IMR-90 (cell line): ENCODE measurements around the gene ECSCR. TPM values are rescaled to one million over a fixed set of nuclear protein-coding genes. Genes with fewer than 3 reads are reported as not detected.

Source experiments
- ATAC-seq: fragments of 200-7000 bp; cut with Tn5 transposase; 2 replicates; pipeline ENCODE4 v1.9.1; 2020; ENCODE audit warnings: low read depth, mild to moderate bottlenecking, moderate library complexity
- BruUV-seq: library from RNA; stranded (reverse); fragments of 400-500 nt; replicated peaks from 2 replicates; lab custom pipeline; 2021; lab: Mats Ljungman, UMichigan
- CTCF ChIA-PET: fragments of 300-600 bp; formaldehyde crosslinking; extraction: SDS; loops from one replicate; lab custom pipeline; 2021; ENCODE audit warnings: antibody characterized with exemption; lab: Yijun Ruan, JAX
- POLR2A ChIA-PET: fragments of 300-600 bp; sonication (Branson Sonifier 250); formaldehyde crosslinking; loops from one replicate; lab custom pipeline; 2022; ENCODE audit warnings: antibody characterized with exemption; ENCODE audit not compliant: unreplicated experiment; lab: Charles Lee
- DNase-seq: peaks from one replicate; pipeline ENCODE4 v3.0.0; 2013
- H2AFZ ChIP-seq: replicated peaks from 2 replicates; pipeline ENCODE3; 2013; ENCODE audit warnings: low read length, mild to moderate bottlenecking; ENCODE audit not compliant: poor library complexity
- H2AK5ac ChIP-seq: 2 replicates; pipeline ENCODE4 v1.6.1; 2013; ENCODE audit warnings: low read depth, low read length, inconsistent platforms
- H2AK9ac ChIP-seq: replicated peaks from 2 replicates; pipeline ENCODE3; 2013; ENCODE audit warnings: mild to moderate bottlenecking, low read depth, low read length, moderate library complexity; ENCODE audit not compliant: poor library complexity
- H2BK120ac ChIP-seq: 2 replicates; pipeline ENCODE4 v1.6.1; 2013; ENCODE audit warnings: low read depth, low read length, inconsistent platforms
- H2BK15ac ChIP-seq: 3 replicates; pipeline ENCODE4 v1.6.1; 2013; ENCODE audit warnings: low read depth, low read length, inconsistent platforms
- H2BK20ac ChIP-seq: 2 replicates; pipeline ENCODE4 v1.6.1; 2013; ENCODE audit warnings: low read depth, mild to moderate bottlenecking, inconsistent platforms, low read length, moderate library complexity
- H2BK5ac ChIP-seq: 2 replicates; pipeline ENCODE4 v1.6.1; 2013; ENCODE audit warnings: mild to moderate bottlenecking, low read depth, low read length, inconsistent platforms; ENCODE audit not compliant: poor library complexity, severe bottlenecking
- H3K14ac ChIP-seq: replicated peaks from 2 replicates; pipeline ENCODE4 v1.6.1; 2013; ENCODE audit warnings: low read depth, low read length, inconsistent platforms
- H3K18ac ChIP-seq: 2 replicates; pipeline ENCODE4 v1.6.1; 2013; ENCODE audit warnings: low read depth, low read length, control low read depth
- H3K23ac ChIP-seq: 2 replicates; pipeline ENCODE4 v1.6.1; 2013; ENCODE audit warnings: low read depth, low read length, inconsistent platforms
- H3K27ac ChIP-seq: 2 replicates; pipeline ENCODE4 v1.5.1; 2013; ENCODE audit warnings: mild to moderate bottlenecking, control low read depth, low read length; ENCODE audit not compliant: insufficient read depth
- H3K27me3 ChIP-seq: 2 replicates; pipeline ENCODE4 v1.6.1; 2013; ENCODE audit warnings: low read length; ENCODE audit not compliant: control insufficient read depth, insufficient read depth
- H3K36me3 ChIP-seq: 2 replicates; pipeline ENCODE4 v1.6.1; 2013; ENCODE audit warnings: low read length, mixed read lengths; ENCODE audit not compliant: control insufficient read depth, insufficient read depth
- H3K4ac ChIP-seq: 2 replicates; pipeline ENCODE4 v1.6.1; 2013; ENCODE audit warnings: low read depth, low read length, inconsistent platforms
- H3K4me1 ChIP-seq: 2 replicates; pipeline ENCODE4 v1.6.1; 2013; ENCODE audit warnings: low read length, mixed read lengths; ENCODE audit not compliant: control insufficient read depth, insufficient read depth
- H3K4me2 ChIP-seq: 2 replicates; pipeline ENCODE4 v1.6.1; 2013; ENCODE audit warnings: low read depth, mild to moderate bottlenecking, control low read depth, low read length, moderate library complexity
- H3K4me3 ChIP-seq: 2 replicates; pipeline ENCODE4 v1.5.1; 2013; ENCODE audit warnings: low read depth, mild to moderate bottlenecking, control low read depth, low read length, moderate library complexity; ENCODE audit not compliant: insufficient read depth
- H3K56ac ChIP-seq: 2 replicates; pipeline ENCODE4 v1.6.1; 2013; ENCODE audit warnings: low read length, inconsistent platforms; ENCODE audit not compliant: insufficient read depth; ENCODE audit errors: extremely low read depth
- H3K79me1 ChIP-seq, 2 experiments: 2 replicates each; pipeline ENCODE4 v1.6.1; 2013; ENCODE audit warnings: low read length in 2 of 2, inconsistent platforms in 1 of 2, low read depth in 1 of 2
- H3K9ac ChIP-seq: 2 replicates; pipeline ENCODE4 v1.6.1; 2013; ENCODE audit warnings: low read depth, low read length, control low read depth
- H3K9me1 ChIP-seq: 2 replicates; pipeline ENCODE4 v1.6.1; 2013; ENCODE audit warnings: low read length, inconsistent platforms; ENCODE audit not compliant: insufficient read depth
- H3K9me3 ChIP-seq: 2 replicates; pipeline ENCODE4 v1.6.1; 2013; ENCODE audit warnings: low read length; ENCODE audit not compliant: control insufficient read depth, insufficient read depth
- H4K20me1 ChIP-seq: 2 replicates; pipeline ENCODE4 v1.6.1; 2013; ENCODE audit warnings: low read length, inconsistent platforms; ENCODE audit not compliant: insufficient read depth
- H4K5ac ChIP-seq: 2 replicates; pipeline ENCODE4 v1.6.1; 2013; ENCODE audit warnings: mild to moderate bottlenecking, low read depth, low read length, control low read depth
- H4K8ac ChIP-seq, 2 experiments: 2 replicates each; pipeline ENCODE4 v1.6.1; 2013; ENCODE audit warnings: low read depth in 2 of 2, low read length in 2 of 2, control low read depth in 1 of 2, inconsistent platforms in 1 of 2
- H4K91ac ChIP-seq: 2 replicates; pipeline ENCODE4 v1.6.1; 2013; ENCODE audit warnings: low read depth, low read length, inconsistent platforms; ENCODE audit not compliant: insufficient read depth
- BHLHE40 ChIP-seq: fragments of 150-350 bp; IDR thresholded peaks from 2 replicates; pipeline ENCODE4 v1.6.1; 2016; ENCODE audit warnings: mild to moderate bottlenecking, low read depth, low read length
- CEBPB ChIP-seq: IDR thresholded peaks from 2 replicates; pipeline ENCODE4 v1.6.1; 2012; ENCODE audit warnings: low read depth, low read length, improper control_type of control experiment
- CHD1 ChIP-seq: IDR thresholded peaks from 2 replicates; pipeline ENCODE4 v1.6.1; 2012; ENCODE audit warnings: low read depth, low read length, improper control_type of control experiment
- CTCF ChIP-seq: conservative IDR thresholded peaks from 2 replicates; pipeline ENCODE4 v1.5.1; 2012; ENCODE audit warnings: mild to moderate bottlenecking, low read depth, low read length, improper control_type of control experiment
- ELK1 ChIP-seq: fragments of 150-350 bp; IDR thresholded peaks from 2 replicates; pipeline ENCODE4 v1.6.1; 2016; ENCODE audit warnings: low read depth, mild to moderate bottlenecking, low read length, moderate library complexity, borderline replicate concordance
- FOS ChIP-seq: fragments of 150-350 bp; IDR thresholded peaks from 2 replicates; pipeline ENCODE4 v1.6.1; 2016; ENCODE audit warnings: low read depth, low read length
- MAFK ChIP-seq: IDR thresholded peaks from 2 replicates; pipeline ENCODE4 v1.6.1; 2012; ENCODE audit warnings: low read depth, low read length, improper control_type of control experiment
- MAZ ChIP-seq: IDR thresholded peaks from 2 replicates; pipeline ENCODE4 v1.6.1; 2012; ENCODE audit warnings: low read depth, mild to moderate bottlenecking, low read length, improper control_type of control experiment, moderate library complexity, borderline replicate concordance
- MXI1 ChIP-seq: IDR thresholded peaks from 2 replicates; pipeline ENCODE4 v1.6.1; 2012; ENCODE audit warnings: low read depth, mild to moderate bottlenecking, low read length, moderate library complexity, borderline replicate concordance
- NFE2L2 ChIP-seq: fragments of 150-350 bp; IDR thresholded peaks from 2 replicates; pipeline ENCODE4 v1.6.1; 2016; ENCODE audit warnings: low read depth, mild to moderate bottlenecking, low read length
- POLR2A ChIP-seq: IDR thresholded peaks from 2 replicates; pipeline ENCODE4 v1.6.1; 2012; ENCODE audit warnings: mild to moderate bottlenecking, low read depth, low read length
- RAD21 ChIP-seq: IDR thresholded peaks from 2 replicates; pipeline ENCODE4 v1.6.1; 2012; ENCODE audit warnings: low read length, improper control_type of control experiment
- RCOR1 ChIP-seq: IDR thresholded peaks from 2 replicates; pipeline ENCODE4 v1.6.1; 2012; ENCODE audit warnings: mild to moderate bottlenecking, low read length, improper control_type of control experiment; ENCODE audit not compliant: insufficient replicate concordance
- RFX5 ChIP-seq: IDR thresholded peaks from 2 replicates; pipeline ENCODE4 v1.8.0; 2012; ENCODE audit warnings: low read depth, mild to moderate bottlenecking, low read length, moderate library complexity
- SMC3 ChIP-seq: fragments of 150-350 bp; IDR thresholded peaks from 2 replicates; pipeline ENCODE4 v1.6.1; 2016; ENCODE audit warnings: low read depth, mild to moderate bottlenecking, antibody characterized with exemption, low read length, moderate library complexity
- USF2 ChIP-seq: fragments of 150-350 bp; IDR thresholded peaks from 2 replicates; pipeline ENCODE4 v1.6.1; 2017; ENCODE audit warnings: mild to moderate bottlenecking, antibody characterized with exemption, low read length, low read depth
- WGBS, 2 experiments: methylation state at CpG; one replicate each; pipeline versions ENCODE4 v1.1.5 to v1.1.7; 2013; ENCODE audit warnings: missing lambda C conversion rate in 2 of 2; ENCODE audit not compliant: insufficient read length in 1 of 2; ENCODE audit errors: extremely low coverage in 2 of 2; 5-methylcytosine and 5-hydroxymethylcytosine counted together
- dilution Hi-C: fragments of 300-500 bp; cut with HindIII; formaldehyde crosslinking; loops from one replicate; pipeline ENCODE4 v1.14.3; 2018; ENCODE audit warnings: low sequenced_read_pairs; ENCODE audit not compliant: unreplicated experiment
- in situ Hi-C: fragments of 300-500 bp; cut with MboI; formaldehyde crosslinking; loops from 3 replicates; pipeline ENCODE4 v1.14.3; 2019; ENCODE audit warnings: low sequenced_read_pairs, inconsistent platforms, mixed read lengths
- intact Hi-C: fragments of 100-400 bp; cut with micrococcal nuclease; formaldehyde crosslinking; loops from 2 replicates; pipeline ENCODE4 v1.10.0; 2022
- polyA plus RNA-seq, 3 experiments: library from polyadenylated mRNA; depleted of rRNA; stranded (reverse); fragments of >200 nt; gene quantifications; 2 replicates each; pipeline ENCODE4 v1.2.3, GENCODE V29; 2012; ENCODE audit warnings: low replicate concordance in 1 of 3
- total RNA-seq: library from RNA; depleted of rRNA; stranded (reverse); fragments of >200 nt; gene quantifications from 2 replicates; pipeline ENCODE4 v1.2.3, GENCODE V29; 2012

Gene ECSCR
- total and polyA plus RNA-seq, 2 of the 4 experiments (the other 2 are of a cell fraction): 3.6 to 3.9 TPM

- H3K23ac ChIP-seq: no peak overlapping the region
- H3K14ac ChIP-seq: no peak overlapping the region
- H2BK120ac ChIP-seq: no peak overlapping the region
- no peak overlapping the region for H4K91ac ChIP-seq
- DNase-seq (no peak), ATAC-seq (no peak)
- no peaks in the 10 kb centered on the region for H3K27me3 ChIP-seq
- no TSS peak for BruUV-seq
- H3K9ac ChIP-seq: no peak overlapping the region
- H2BK20ac ChIP-seq: no peak overlapping the region
- in situ Hi-C loops (no loop called here), dilution Hi-C loops (no loop called here), intact Hi-C loops (no loop called here)
- no peak overlapping the region for H2BK5ac ChIP-seq
- TF ChIP-seq FOS (no peak), BHLHE40 (no peak), NFE2L2 (no peak), MAZ (no peak), RAD21 (no peak), CEBPB (no peak), USF2 (no peak), RFX5 (no peak), CTCF (no peak), MAFK (no peak), ELK1 (no peak), RCOR1 (no peak), SMC3 (no peak), CHD1 (no peak), MXI1 (no peak), POLR2A (no peak)
- H2AK5ac ChIP-seq: no peak overlapping the region
- POLR2A ChIA-PET: no interaction called here
- no peaks in the 10 kb centered on the region for H4K20me1 ChIP-seq
- no peak overlapping the region for H3K56ac ChIP-seq
- H3K79me1 ChIP-seq: no peaks in the 10 kb centered on the region; a peak in 1 of 4 replicates
- H2BK15ac ChIP-seq: no peak overlapping the region
- no peak overlapping the region for H3K4ac ChIP-seq
- H3K4me3 ChIP-seq: no peak overlapping the region
- H3K4me1 ChIP-seq: peaks cover 12% of the 10 kb centered on the region
- H3K9me1 ChIP-seq: peaks cover 38% of the 10 kb centered on the region
- H4K8ac ChIP-seq: no peak overlapping the region
- no peaks in the 10 kb centered on the region for H3K9me3 ChIP-seq
- 96% methylated on average over 9 of the region's 12 CpGs; no CpG with 5 or more reads in 1 of the 2 experiments for WGBS, 2 experiments
- H3K4me2 ChIP-seq: no peak overlapping the region
- H3K18ac ChIP-seq: no peak overlapping the region
- H3K27ac ChIP-seq: no peak overlapping the region
- CTCF ChIA-PET: no interaction called here
- no peaks in the 10 kb centered on the region for H3K36me3 ChIP-seq
- H2AFZ ChIP-seq: no peak overlapping the region
- peak overlapping the region; percentile 16 for H2AK9ac ChIP-seq
- no peak overlapping the region for H4K5ac ChIP-seq
Observed at GRCh38 chr5:139456776-139457175, 5.8 kb downstream of the ECSCR start.
